Stimulated activated CD8-positive, alpha-beta memory T cell treated with anti-CD3 and anti-CD28 coated beads, Interleukin-4, amount 100 ng/mL, for 4 hours (primary cell): ENCODE data around the gene TUBAL3.

Experiments
- DNase-seq, 2 donors: peaks; one replicate each; pipeline ENCODE4 v3.0.0-alpha.2; 2020; ENCODE audit warnings: low read depth in 2 of 2, low spot score in 1 of 2

The TUBAL3 gene

DNA sequence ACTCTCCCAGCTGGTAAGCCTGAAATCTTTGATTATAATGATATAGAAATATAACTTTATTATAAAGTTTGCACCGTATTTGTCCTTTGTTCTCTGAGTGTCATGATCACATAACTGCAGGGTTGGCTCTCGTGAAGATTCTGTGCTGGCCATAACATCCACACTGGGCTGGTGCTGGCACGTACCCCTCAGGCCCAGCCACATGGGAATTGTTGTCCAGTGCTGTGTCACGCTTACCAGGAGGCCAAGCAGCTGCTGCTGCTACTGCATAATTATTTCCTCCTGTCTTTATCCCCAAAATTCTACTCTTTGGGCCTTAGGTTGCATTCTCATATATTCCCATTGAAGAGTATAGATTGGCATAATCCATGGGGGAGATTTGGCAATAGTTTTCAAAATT lies 60.6 kb downstream of the TUBAL3 start:
- no peak for DNase-seq

DNA sequence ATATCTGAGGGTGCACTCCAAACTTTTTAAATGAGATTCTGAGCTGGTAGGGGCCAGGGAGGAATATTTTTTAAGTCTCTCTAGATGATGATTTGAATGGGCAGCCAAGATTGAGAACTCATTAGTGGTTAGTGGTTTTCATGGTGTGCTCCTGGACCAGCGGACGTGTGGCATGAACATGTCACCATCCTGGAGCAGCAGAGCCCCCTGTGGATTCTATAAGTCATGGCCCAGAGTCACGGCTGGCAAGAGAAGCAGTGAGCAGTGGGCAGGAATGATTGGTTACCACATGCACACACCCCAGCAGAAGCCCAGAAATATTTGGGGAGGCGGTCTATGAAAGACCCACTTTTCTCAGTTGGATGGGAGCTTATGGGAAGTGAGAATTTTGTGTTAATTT lies 61.1 kb downstream of the TUBAL3 start:
- DNase-seq, result no peak
